DMS79 treated with DMSO at 0.1 percent for 48 hours (cell line): ENCODE data around the gene TMEM43.

ENCODE experiments used
- DNase-seq: peaks from one replicate; lab custom pipeline; 2025; lab: John Stamatoyannopoulos, UW

The TMEM43 gene

DNA sequence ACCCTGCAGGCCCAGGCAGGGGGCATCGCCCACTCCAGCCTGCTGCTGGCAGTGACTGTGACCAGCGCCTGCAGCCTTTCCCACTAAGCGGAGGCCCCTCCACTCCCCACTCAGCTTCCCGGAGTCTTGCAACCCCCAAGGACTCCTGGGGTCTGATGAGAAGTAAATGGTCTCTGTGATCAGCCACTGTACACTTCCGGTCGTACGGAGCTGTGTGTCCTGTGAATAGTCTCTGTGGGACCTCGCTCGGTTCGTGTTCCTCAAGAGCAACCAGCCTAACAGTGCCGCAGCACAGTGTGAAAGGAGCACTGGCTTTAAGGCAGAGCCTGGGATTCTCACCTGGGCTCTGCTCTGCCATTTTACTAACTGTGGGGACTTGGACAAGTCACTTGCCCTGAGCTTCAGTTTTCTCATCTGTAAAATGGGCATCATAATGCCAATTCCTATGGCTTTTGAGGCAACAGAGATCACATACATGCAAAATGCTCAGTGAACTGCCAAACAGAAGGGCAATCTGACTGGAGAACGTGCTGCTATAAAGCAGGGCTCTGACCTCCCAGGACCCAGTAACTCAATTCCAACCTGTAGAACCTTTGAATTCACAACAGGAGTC is 26.7 kb downstream of the TMEM43 start:
- no peak for DNase-seq

DNA sequence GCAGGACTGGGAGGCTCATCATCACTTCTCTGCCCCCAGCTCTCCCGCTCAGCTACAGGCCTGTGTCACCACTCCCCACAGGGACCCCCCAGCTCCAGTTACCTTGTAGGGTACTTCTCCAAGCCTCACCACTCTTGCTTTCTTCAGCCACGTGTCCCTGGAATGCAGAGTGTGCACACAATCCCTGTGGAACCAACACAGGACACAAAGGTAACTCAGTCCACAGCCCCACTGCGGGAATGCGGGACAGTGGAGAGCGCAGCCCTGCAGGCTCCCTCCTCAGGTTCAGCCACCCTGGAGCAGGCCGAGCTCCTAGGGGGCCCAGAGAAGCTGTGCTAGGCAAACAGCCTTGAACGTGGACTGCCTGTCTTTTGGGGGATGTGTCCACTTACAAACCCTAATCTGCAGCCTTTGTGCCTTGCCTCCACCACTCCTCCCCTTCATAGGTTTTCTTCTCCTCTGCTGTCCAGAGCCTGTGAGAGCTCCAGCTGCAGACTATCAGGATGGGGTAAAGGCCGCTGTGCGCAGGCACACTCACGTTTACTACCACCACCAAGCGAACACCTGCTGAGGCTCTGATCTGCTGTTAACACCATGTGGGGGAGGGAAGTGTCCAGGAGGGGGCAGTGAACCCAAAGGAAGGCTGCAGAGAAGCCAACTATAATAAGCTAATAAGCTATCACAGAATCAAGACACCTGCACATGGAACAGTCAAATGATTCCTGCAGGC is 27.5 kb downstream of the TMEM43 start:
- DNase-seq: no peak

DNA sequence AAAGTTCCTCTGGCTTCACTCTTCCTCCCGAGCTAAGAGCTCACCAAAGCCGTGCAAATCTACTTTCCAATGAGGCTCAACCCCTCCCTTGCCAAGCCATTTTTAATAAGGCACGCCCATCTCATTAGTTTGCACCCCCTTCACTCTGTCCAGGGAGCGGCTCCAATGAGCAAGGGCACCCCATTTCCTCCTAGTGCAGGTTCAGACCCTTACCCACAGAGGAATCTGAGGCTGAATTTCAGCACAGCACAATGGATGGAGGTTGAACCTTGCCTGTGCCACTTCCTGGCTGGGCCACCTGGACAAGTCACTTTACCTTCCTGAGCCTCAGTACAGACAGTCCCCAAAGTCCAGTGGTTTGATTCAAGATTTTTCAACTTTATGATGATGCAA is 28.1 kb downstream of the TMEM43 start:
- DNase-seq: no peak

DNA sequence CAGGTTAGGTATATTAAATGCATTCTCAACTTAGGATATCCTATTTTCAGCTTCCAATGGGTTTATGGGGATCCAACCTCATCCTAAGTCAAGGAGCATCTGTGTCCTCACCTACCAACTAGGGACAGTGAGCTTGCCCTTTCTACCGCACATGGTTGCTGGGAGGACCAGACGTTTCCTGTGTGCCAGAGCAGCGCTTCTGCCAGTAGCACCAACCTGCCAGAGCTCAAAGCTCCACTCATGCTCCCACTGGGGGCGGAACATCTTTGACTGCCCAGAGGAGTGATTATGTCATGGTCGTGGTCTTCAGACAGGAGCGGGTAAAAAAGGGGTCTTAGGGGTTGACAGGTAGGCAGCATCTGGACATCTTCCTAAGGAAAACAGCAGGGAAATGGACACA is 28.8 kb downstream of the TMEM43 start:
- DNase-seq: no peak

DNA sequence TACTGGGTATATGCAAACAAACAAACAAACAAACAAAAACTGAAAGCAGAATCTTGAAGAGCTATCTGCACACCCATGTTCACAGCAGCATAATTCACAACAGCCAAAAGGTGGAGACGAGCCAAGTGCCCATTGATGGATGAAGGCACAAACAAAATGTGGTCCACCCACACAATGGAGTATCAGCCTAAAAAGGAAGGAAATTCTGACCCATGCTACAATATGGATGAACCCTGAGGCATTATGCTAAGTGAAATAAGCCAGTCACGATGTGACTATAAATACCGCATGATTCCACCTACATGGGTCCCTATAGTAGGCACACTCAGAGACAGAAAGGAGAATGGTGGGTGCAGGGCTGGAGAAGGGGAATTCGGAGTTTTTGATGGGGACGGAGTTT is 29.4 kb downstream of the TMEM43 start:
- no peak for DNase-seq

DNA sequence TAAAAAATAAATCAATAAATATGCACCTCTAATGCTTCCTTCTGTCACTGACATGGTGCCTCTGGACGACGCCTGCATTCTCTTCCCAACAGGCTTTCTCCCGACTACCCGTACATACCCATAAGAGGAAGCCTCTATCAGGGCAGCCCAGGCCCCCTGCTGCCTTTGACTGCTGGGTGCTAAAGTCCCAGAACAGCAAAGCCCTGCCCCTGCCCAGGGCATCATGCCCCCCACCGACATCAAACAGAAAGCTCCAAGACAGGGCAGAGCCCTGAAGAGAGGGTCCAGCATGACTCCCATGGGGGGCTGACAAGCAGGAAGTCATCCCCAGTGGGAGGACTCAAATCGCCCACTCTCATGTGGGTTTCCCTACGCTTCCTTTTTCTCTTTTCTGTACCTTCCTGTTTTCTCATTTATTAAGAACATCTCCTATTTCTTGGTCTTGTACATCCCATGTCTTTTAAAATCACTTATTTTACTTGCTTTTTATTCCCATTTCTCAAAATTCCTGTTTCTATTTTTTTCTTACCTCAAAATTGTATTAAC is 30.1 kb downstream of the TMEM43 start:
- no peak for DNase-seq

DNA sequence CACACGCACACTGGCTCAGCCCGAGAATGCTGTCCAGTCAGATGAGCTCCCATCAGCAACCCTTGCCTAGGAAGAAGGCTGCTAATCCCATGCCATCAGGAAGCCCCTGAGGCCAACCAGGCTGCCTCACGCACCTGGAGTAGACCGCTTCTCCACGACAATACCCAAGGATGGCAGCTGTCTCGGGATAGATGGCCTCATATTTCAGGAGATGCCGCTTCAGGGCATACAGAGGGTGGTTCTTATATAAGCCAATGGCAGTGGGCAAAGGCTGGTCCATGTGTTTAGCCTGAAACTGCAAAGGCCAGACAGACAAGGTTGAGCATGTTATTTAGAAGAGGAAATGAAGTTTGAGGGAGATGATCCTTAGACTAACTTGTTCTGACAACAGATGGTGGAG is 31.3 kb downstream of the TMEM43 start:
- no peak for DNase-seq

DNA sequence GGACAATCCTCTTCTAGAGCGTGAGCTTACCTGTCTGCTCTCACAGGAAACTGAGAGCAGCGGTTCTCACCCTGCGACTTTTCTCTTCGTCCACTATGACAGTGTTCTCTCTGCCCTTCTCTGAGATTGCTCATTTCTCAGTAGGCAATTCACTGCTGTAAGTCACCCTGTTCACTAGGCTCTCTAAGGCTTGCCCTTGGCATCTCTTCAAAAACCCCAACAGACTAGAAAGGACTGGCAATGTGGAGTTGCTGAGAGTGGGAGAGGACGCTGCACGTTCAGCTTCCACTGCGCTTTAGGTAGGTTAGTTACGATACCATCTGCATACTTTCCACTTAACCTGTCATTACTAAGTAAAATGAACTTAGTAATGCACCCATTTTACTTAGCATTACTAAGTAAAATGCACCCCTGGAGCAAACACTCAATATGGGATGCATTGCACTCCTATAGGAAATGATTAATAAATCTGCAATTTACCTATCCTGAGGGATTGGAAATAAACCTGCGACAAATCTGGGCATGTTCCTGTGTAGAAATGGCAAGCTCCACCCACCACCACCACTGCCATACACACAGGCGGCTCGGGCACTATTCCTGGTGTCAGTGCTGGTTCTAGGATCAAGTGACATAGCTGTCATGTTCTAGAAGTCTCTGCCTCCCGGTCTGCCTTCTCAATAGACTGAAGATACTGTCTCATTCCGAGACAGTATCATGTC is 32.1 kb downstream of the TMEM43 start:
- no peak for DNase-seq

DNA sequence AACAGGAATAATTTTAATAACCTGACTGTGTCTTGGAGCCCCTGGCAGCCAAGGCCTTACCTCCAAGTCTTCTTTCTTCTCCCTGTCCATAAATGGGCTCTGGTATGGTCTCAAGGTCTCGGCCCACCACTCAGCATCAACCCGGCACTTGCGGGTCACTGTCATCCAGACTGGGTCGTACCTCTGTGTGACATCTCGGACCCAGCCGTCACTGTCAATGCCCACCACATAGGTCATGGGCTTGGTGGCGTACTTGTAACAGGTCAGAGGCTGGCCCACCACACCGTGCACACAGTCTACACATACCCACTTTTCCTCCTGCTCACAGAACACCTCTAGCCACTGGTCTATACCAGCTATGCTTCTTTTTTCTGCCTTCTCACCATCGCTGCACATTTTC is 33.1 kb downstream of the TMEM43 start:
- no peak for DNase-seq

DNA sequence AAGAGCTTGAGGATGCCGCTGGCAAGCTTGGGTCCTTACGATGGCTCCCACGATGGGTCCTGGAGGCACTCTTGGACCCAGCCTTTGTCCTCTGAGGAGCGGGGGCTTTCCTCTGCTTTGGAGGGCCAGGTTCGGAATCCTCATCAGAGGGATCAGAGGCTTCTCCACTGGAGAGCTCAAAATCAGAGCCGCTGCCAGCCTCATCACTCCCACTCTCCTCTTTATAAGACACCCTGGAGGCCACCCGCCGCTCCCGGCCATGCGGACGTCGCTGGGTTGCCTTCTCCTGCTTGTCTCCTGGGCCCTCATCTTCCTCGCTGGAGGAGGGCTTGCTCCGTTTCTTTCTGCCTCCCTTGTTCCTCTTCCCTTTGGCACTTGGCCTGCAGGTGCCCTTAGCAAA is 33.5 kb downstream of the TMEM43 start:
- DNase-seq: no peak

DNA sequence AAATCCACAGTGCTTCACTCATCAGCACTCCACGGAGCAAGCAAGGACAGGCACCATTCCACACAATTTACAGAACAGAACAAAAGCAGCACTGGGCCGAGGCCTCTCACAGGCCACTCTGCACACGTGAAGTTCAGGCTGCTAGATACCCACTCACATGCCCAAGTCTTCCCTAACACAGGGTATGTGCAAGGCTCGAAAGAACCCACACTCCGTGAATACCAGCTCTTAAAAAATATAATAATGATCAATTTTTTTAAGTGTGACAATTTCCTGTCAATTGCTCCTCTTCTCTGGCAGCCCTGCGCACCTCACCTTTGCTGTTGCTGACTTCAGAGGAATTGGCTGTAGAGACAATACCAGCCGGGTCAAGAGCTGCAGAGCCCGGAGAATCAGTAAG is 34.6 kb downstream of the TMEM43 start:
- no peak for DNase-seq

DNA sequence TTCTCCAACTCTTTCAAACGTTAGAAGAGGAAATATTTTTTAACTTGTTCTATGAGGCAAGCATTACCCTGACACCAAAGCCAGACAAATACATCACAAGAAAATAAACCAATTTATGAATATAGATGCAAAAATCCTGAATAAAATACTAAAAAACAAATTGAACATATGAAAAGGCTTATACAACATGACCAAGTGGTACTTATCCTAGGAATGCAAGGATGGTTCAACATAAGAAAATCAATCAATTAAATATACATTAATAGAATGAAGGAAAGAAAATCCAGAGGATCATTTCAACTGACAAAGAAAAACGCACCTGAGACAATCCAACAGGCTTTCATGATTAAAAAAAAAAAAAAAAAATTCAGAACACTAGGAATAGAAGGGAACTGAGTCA is 36.4 kb downstream of the TMEM43 start:
- no peak for DNase-seq

DNA sequence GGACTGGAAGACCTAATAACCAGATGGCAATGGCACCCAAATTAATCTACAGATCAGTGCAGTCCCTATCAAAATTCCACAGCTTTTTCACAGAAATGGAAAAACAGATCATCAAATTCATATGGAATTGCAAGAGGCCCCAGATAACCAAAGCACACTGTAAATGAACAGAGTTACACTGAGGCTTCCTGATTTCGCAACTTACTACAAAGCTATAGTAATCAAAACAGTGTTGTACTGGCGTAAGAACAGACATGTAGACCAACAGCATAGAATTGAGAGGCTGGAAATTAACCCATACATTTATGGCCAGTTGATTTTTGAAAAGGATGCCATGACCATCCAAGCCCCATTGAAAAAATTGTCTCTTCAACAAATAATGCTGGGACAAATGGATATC is 37.3 kb downstream of the TMEM43 start:
- DNase-seq: no peak

DNA sequence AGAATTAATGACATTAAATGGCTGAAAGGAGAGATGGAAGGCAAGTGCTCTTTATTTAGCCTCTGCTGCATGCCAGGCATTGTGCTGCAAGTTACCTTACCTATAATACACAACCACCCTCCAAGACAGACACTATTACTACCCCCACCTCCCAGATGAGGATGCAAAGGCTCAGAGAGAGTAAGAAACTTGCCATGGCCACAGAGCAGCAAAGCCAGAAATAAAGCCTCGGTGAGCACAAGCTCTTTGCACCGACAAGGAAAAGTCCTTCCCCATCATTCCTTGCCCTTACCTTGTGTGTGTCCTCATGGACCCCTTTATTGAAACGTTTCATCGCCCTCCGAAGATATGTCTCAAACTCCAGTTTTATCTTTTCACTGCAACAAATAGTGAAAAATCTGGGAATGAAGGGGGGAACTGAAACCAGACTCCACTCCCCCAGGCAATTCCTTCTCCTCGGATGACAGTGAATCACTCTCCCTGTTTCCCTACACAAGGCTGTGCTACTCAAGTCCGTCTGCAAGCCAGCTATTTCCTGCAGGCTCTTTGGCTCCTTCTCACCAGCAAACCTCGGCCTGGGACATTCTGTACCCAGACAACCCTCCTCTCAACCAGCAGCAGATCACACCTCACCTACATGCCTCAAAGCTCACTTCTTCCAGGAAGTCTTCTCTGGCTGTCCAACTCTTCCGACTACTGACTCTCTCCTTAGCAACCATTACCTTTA is 42.2 kb downstream of the TMEM43 start:
- DNase-seq: no peak

DNA sequence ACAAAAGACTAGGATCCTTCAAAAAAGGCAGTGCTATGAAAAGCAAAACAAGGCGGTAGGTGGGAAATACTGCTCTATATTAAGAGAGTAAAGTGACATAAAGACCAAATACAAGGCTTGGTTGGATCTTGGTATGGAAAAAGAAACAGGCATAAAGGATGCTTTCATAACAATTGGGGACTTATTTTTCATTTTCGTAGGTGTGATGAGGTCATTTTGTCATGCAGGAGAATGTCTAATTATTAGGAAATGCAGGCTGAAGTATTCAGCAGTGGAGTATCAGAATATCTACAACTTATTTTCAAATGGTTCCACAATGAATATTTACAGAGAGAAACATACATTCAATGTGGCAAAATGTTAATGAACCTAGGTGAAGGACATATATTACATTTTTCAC is 44.6 kb downstream of the TMEM43 start:
- no peak for DNase-seq

DNA sequence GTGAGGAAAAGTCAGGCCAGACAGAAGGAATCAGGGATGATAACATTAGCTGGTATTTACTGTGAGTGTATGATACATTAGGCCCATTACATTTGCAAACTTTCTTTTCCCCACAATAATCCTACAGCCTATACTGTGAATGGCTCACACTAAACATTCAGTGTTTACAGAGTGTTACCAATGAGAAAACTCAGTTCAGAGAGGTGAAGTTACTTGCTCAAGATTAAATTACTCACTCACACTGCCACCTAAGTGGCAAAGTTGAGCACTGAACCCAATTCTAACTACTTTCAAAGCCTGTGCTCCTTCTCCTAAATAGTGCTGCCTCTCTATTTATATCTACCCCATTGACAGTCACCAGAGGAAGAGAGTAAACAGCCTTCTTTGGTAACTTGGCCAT is 45.0 kb downstream of the TMEM43 start:
- no peak for DNase-seq

DNA sequence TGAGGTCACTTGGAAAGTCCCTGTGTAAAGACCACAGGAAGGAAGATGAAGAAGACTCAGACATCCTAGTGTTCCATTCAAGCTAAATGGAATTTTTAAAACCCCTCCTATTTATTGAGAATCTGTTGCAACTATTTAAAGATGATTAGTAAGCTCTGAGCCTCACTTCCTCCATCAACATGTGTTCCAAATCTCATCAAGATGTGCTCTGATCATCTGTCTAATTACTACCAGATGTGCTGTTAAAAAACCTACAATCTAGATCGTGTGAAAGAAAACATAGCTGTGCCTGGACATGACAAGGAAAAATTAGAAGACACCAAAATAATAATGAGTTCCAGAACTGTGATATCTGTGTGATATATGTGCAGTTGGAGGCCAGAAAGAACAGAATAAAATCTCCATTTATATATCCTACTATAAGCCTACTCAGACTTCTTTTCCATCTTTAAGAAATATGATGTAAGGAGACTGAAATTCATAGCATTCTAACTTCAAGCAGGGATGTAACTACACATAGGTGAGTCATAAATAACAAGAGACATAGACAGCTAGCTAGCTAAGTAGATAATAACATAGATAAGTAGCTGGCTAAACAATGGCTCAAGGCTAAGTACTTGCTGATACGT is 45.8 kb downstream of the TMEM43 start:
- no peak for DNase-seq

DNA sequence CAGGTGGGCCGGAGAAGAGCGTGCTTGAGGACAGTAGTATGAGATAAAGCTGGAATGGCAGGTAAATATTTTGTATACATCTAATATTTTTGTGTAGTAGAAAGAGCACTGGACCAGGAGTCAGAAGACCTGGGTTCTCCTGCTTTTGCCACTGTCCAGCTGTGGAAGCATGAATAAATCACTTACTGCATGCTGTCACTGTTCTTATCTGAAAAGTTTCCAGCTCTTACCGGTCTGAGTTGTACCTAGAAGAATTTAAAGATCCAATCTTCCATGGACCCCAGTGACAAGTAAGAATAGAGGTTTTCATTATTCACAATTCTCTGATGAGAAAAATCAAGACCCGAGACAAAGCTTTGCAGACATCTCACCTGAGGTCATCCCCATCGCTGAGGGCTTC is 47.6 kb downstream of the TMEM43 start:
- no peak for DNase-seq

DNA sequence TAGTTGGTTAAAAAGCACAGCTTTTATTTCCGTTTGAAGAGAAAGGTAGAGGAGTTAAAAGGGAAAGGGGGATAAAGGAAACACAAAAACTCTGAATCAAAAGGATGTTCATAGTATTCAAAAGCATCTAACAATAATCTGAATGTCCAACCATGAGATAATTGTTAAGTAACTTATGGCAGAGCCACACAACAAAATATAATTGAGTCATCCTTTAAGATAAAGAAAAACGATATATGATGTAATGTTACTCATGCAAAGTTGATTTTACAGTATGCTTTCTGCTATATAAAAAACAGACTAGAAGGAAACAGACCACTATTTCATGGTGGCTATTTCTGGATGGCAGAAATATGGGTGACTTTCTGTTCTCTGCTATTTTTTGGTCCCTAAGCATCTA is 49.6 kb downstream of the TMEM43 start:
- DNase-seq: no peak

DNA sequence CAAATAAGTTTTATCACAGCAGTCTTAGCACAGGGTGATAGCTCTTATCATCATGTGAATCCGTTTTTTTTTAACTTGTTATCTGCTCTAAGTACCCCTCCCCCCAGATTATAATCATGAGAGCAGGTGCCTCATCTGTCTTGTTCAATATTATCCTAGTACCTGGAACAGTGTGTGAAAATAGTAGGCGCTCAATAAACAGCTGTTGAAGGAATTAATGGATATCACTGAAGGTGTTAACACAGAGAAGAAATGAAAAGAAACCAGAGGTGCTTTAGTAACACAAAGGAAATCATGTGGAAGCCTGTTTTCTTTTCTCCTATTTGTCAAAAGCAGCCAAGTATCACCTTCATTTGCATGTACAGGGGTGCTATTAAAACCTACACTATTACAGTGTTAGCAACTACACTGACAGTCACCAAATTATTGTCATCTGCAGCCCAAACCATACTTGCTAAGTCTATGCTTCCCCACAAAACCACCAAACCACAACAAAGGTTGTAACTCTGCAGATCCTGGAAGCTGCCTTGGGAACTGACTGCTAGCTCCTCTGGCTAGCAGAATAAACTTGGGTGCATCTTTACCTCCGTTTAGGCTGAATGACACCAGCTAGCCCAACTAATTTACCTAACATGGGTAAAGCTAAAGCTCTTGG is 50.7 kb downstream of the TMEM43 start:
- DNase-seq: no peak

DNA sequence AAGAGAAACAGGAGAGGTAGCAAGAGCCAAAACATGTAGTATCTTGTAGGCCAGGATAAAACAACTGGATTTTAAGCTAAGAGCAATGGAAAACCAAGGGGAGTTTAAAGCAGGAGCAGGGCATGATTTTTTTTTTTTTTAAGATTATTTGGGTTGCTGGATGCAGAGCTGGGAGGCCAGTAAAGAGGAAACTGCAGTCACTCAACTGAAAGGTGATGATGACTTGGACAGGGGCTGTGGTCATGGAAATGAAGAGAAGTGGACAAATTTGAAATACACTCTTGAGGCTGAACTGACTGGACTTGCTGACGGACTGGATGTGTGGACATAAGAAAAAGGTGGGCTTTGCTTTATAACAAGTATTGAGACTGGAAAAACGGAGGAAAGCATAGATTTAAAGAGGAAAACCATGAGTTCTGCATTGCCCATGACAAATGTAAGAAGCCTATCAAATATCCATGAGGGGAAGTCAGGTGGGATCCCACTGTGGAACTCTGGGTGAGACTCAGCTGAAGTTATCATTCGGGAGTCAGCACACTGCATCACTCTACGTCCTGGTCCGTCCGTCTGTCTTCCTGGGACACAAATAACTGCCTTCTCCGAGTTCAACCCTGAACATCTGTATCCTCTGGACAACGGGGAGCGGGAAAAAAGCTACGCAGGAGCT is 52.9 kb downstream of the TMEM43 start:
- DNase-seq: no peak
